Fibroblast of skin of back (primary cell): ENCODE results near the gene TGFBR3.

Source experiments
- DNase-seq: peaks from one replicate; pipeline ENCODE4 v3.0.0-alpha.2; 2013

The TGFBR3 gene

DNA sequence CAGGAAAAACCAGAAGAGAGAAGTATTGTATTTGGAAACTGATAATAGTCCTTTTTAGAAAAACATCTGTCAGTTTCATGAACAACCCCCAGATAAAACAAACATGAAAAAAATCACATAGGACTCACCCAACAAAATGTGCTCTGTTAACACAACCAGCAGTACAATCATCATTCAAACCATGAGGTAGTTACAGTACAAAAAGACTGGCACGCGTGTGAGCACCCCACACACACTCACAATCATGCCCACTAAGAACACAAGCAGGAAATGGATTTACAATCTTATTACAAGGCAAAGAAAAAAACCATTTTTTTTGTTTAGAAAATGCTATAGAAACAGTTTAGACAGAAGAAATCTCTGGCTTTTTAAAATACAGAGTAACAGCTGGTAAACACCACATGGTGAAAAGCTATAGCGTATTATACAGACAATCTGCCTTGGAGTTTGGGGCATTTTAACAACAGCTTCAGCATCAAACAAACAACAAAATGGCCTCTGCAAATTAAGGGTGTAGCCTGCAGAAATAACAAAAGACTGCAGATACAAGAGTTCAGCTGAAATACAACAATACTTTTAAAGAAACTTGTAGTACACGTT is 205.3 kb downstream of the TGFBR3 start:
- no peak for DNase-seq

DNA sequence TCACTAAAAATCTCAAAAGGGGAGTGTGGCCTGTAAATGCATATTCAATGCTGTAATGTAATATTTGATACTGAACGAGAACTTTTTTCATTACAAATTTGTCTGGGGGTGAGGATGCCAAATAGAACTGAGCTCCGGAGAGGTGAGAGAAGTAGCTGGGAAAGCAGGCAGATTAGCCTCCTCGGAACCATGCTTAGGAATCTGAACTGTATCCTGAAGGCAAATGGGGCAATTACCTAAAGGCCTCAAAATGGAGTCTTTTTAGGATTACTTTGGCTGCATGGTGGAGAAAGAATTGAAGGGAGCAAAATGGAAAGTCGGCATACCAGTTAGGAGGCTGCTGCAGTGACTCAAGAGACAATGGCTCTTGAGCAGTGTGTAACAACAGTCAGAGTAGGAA is 206.5 kb downstream of the TGFBR3 start:
- DNase-seq = no peak

- no peak for DNase-seq
Observed at GRCh38 chr1:91676030-91676429, 209.9 kb downstream of the TGFBR3 start.

DNA sequence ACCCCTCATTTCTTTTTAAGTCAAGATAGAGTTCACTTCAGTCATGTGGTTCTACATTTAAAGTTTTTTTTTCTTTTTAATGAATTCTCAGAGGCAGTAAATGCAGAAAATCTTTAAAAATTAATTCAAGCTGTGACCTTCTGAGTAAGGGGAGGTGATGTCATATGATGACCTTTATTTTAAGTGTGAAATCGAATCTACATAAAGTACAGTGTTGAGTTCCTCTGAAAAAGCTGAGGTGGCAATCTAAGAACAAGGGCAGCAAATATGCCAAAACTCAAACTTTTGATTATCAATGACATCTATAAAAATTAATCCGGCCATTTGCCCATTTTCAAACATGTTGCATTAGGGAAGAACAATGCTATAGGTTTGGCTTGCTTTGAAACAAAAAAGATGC is 211.8 kb downstream of the TGFBR3 start:
- no peak for DNase-seq

- DNase-seq = no peak
Observed at GRCh38 chr1:91673613-91674012, 212.3 kb downstream of the TGFBR3 start.

GRCh38 chr1:91672601-91673161 is 213.3 kb downstream of the TGFBR3 start:
- DNase-seq = no peak

DNA sequence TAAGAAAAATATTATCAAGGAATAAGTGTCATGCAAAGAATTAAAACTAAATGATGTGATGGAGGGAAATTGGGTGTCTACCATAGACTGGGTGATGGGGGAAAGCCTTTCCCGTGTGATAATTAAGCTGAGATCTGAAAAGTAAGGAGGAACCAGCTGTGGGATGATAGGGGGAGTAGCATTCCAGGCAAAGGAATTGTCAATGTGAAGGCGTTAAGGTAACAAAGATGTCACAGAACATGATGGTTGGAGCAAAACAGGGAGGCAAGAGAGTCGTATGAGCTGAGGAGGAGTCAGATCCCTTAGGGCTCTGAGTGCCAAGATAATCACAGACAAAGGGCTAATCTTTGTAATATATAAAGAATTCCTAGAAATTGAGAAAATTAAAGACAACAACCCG is 215.2 kb downstream of the TGFBR3 start:
- DNase-seq = no peak

GRCh38 chr1:91669584-91670350 is 216.2 kb downstream of the TGFBR3 start:
- DNase-seq = no peak

DNA sequence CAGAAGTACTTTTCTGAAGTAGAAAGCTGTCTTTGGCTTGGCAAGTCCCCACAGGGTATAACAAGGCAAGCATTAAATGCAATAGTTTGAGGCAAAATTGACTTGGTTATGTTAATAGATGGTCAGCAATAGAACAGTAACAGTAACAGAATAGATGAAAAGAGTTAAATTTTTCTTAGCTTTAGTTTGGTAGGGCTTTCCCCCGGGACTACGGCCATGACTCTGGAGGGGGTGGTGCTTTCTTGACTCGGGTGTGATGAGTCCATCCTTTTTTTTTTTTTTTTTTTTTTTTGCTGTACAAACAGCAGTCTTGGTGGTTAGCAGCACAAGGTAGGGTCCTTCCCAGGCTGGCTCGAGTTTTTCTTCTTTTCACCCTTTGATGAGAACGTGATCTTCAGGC is 219.3 kb downstream of the TGFBR3 start:
- peak; percentile 44 for DNase-seq

DNA sequence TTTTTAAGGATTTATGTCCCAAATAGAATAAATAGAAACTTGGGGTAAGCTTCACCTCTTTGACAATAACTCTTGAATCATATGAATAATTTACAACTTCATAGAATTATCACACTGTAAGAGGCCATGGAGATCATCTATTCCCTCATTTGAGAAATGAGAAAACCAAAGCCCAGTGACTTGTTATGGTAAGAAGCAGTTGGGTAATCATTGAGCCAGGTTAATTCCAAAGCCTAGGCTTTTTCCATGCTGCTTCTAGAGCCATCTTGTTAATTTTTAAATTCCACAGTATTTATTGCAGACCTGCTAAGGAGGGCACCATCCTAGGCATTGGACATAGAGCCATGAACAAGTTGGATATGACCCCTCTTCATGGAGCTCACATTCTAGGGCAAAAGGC is 224.8 kb downstream of the TGFBR3 start:
- DNase-seq = no peak

GRCh38 chr1:91660708-91661107 is 225.2 kb downstream of the TGFBR3 start:
- no peak for DNase-seq

DNA sequence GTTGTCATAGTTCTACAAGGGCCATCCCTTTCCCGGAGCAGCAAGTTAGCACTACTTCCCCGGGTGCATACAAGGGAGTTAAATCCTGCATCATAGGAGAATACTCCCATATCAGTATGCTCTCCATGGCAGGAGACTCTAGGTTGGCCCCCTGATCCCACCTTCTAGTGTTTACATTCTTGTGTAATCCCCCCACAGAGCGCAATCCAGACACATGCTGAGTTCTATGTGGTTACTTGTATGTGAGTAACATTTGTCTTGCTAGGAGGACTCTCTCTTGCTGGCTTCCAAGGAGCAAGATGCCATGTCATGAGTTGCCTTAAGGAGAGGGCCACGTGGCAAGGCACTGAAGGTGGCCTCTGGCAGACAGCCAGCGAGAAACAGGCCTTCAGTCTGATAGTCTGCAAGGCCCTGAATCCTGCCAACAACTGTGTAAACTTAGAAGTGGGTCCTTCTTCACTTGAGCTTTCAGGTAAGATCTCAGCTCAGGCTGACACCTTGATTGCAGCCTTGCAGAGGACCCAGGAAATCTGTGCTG is 230.0 kb downstream of the TGFBR3 start:
- DNase-seq = no peak

DNA sequence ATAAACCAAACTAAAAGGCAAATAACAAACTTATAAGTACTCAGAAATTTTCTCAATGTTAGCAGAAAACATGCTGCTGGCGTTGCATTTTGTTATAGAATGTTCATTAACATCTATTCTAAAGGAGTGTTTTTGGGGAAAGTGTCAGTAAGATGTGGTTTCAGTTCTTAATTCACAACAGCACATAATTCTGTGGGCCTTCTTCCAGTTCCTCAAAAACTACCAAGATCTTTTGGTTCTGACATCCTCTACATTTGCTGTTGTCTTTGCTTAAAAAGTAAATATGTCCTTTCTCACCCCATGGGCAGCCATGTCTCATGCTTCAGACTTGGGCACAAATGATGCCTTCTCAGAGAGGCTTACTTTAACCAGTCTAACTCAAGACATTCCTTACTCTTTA is 232.8 kb downstream of the TGFBR3 start:
- no peak for DNase-seq

GRCh38 chr1:91651661-91652071 is 234.3 kb downstream of the TGFBR3 start:
- DNase-seq = peak; percentile 56

DNA sequence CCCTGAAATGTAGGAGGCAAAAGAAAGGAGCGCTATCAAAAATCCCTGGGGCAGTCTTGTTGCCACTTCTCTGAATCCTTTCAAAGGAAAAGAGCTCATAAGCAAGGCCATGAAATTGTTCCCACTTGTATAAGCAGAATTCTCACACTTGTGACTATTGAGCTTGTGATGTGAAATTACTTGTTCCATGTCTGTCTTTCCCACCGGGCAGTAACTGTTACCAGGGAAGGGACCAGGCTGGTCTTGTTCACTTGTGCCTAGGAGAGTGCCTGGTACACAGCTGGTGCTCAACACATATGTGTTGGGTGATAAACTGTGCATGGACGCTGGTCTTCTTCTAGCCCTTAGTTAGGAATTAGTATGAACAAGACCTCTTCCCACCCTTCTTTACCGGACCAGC is 234.7 kb downstream of the TGFBR3 start:
- no peak for DNase-seq

- peak; percentile 97 for DNase-seq
Observed at GRCh38 chr1:91650764-91651163, 235.2 kb downstream of the TGFBR3 start.

DNA sequence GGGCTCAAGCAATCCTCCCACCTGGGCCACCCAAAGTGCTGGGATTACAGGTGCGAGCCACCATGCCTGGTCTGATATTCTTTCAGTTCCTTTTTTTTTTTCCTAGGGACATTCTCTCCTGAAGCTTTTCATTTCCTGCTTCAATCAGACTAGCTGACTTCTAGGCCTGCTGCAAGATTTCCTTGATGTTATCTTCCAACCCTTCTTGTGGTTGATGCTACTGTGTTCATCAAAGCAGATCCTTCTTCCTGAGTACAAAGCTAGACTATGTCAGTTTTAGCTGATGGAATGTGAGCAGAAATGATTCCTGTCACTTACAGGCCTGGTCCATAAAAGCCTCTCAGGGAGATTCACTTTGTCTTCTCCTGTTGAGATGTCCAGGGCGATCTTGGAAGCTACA is 238.9 kb downstream of the TGFBR3 start:
- no peak for DNase-seq

GRCh38 chr1:91645031-91645430 is 240.9 kb downstream of the TGFBR3 start:
- peak; percentile 36 for DNase-seq

GRCh38 chr1:91643431-91643830 is 242.5 kb downstream of the TGFBR3 start:
- no peak for DNase-seq

DNA sequence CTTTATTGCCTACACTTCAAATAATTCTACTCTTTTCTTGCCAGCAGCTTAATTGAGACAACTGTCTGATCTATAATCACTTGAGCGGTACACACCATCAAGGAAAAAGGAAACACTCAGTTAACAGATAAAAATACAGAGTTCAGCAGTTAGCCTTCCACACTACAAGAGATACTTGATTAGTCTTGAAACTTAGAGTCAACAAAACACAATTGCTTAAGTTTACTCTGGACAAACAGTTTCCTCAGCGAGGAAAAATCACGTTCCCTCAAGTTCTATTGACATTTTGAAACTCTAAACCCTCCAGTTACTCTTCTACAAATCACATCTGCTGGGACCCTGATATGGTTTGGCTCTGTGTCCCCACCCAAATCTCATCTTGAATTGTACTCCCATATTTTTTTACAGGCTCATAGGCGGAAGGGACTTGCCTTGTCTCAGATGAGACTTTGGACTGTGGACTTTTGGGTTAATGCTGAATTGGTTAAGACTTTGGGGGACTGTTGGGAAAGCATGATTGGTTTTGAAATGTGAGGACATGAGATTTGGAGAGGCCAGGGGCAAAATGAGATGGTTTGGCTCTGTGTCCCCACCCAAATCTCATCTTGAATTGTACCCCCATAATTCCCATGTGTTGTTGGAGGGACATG is 244.9 kb downstream of the TGFBR3 start:
- no peak for DNase-seq

DNA sequence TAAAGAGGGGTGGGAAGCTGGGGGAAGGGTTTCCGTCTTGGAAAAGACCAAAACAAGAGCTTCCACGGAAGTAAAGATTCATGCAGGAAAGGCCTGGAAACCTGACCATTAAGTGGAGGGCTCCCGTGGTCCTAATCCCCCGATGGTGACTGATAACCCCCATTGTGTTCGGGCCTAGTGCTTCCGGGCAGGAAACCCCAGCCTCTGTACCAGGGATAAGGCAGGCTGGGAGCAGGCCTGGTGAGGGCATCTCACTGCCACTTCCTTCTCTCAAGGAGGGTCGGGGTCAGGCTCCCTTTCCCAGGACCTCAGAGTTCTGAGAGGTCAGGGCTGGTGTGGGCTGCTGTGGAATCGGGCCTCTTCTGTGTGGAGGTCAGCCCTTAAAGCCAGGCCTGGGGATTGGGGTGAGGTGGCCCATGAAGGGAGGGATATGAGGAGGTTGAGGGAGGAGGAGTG is 248.4 kb downstream of the TGFBR3 start:
- no peak for DNase-seq

- peak; percentile 34 for DNase-seq
Observed at GRCh38 chr1:91635763-91636162, 250.2 kb downstream of the TGFBR3 start.

GRCh38 chr1:91633438-91633837 is 252.5 kb downstream of the TGFBR3 start:
- no peak for DNase-seq
